ENCODE measurements around the gene TMCO1.
"Not testable (repeated sequence)": the region's sequence is repeated elsewhere in the genome, so short reads cannot be mapped to it uniquely, and the experiment has no call there.

DNA sequence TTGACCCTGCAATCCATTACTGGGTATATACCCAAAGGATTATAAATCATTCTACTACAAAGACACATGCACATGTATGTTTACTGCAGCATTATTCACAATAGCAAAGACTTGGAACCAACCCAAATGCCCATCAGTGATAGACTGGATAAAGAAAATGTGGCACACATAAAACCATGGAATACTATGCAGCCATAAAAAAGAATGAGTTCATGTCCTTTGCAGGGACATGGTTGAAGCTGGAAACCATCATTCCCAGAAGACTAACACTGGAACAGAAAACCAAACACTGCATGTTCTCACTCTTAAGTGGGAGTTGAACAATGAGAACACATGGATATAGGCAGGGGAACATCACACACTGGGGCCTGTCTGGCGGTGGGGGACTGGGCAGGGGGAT is 35.8 kb upstream of the TMCO1 start:
- TF ChIP-seq, protein P1, sequence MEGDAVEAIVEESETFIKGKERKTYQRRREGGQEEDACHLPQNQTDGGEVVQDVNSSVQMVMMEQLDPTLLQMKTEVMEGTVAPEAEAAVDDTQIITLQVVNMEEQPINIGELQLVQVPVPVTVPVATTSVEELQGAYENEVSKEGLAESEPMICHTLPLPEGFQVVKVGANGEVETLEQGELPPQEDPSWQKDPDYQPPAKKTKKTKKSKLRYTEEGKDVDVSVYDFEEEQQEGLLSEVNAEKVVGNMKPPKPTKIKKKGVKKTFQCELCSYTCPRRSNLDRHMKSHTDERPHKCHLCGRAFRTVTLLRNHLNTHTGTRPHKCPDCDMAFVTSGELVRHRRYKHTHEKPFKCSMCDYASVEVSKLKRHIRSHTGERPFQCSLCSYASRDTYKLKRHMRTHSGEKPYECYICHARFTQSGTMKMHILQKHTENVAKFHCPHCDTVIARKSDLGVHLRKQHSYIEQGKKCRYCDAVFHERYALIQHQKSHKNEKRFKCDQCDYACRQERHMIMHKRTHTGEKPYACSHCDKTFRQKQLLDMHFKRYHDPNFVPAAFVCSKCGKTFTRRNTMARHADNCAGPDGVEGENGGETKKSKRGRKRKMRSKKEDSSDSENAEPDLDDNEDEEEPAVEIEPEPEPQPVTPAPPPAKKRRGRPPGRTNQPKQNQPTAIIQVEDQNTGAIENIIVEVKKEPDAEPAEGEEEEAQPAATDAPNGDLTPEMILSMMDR (IDR thresholded peaks at IDR 0.05; ENCODE audit: poor library complexity): not testable (repeated sequence)
- TF ChIP-seq EZH2 (IDR thresholded peaks at IDR 0.05; ENCODE audit: borderline replicate concordance): not testable (repeated sequence)

Data from hepatocyte (in vitro differentiated cells).